Common myeloid progenitor, CD34-positive (primary cell): ENCODE data around the gene ZNHIT1.

Source experiments
- CTCF ChIA-PET: fragments of 350-600 bp; sonication (Branson Sonifier 250); formaldehyde crosslinking; loops from one replicate; lab custom pipeline; 2021; ENCODE audit warnings: antibody characterized with exemption; lab: Charles Lee
- POLR2A ChIA-PET: fragments of 350-600 bp; sonication (Branson Sonifier 250); formaldehyde crosslinking; loops from one replicate; lab custom pipeline; 2021; ENCODE audit warnings: antibody characterized with exemption; lab: Charles Lee
- DNase-seq, 3 donors: peaks; one replicate each; pipeline versions ENCODE4 v3.0.0 to v3.0.0-alpha.2; 2013
- H3K27ac ChIP-seq, 2 experiments: 1 replicate in 1 of 2; 2 replicates in 1 of 2; pipeline ENCODE4 v1.7.0; 2013; ENCODE audit warnings: inconsistent platforms in 2 of 2, low read length in 2 of 2, mild to moderate bottlenecking in 2 of 2, low read depth in 1 of 2, moderate library complexity in 1 of 2; ENCODE audit not compliant: severe bottlenecking in 2 of 2, insufficient read depth in 1 of 2, poor library complexity in 1 of 2
- H3K27me3 ChIP-seq, 5 experiments: replicated peaks in 2 of 5; 1 replicate in 3 of 5; 2 replicates in 2 of 5; pipeline versions ENCODE4 v1.6.1 to v1.7.0; 2013; ENCODE audit warnings: low read length in 4 of 5, mild to moderate bottlenecking in 2 of 5, moderate library complexity in 2 of 5, inconsistent platforms in 1 of 5; ENCODE audit not compliant: insufficient read depth in 5 of 5, control insufficient read depth in 4 of 5
- H3K36me3 ChIP-seq, 4 experiments: 1 replicate in 2 of 4; 2 replicates in 2 of 4; pipeline versions ENCODE4 v1.6.1 to v1.7.0; 2013; ENCODE audit warnings: low read length in 3 of 4, control low read depth in 1 of 4, mild to moderate bottlenecking in 1 of 4; ENCODE audit not compliant: control insufficient read depth in 4 of 4, insufficient read depth in 4 of 4
- H3K4me1 ChIP-seq, 4 experiments: 1 replicate in 3 of 4; 2 replicates in 1 of 4; pipeline versions ENCODE4 v1.6.1 to v1.7.1; 2013; ENCODE audit warnings: low read length in 3 of 4, mild to moderate bottlenecking in 3 of 4, control low read depth in 1 of 4, inconsistent platforms in 1 of 4, moderate library complexity in 1 of 4; ENCODE audit not compliant: control insufficient read depth in 4 of 4, insufficient read depth in 4 of 4; ENCODE audit errors: control extremely low read depth in 1 of 4
- H3K4me3 ChIP-seq, 7 experiments: 1 replicate in 4 of 7; 2 replicates in 3 of 7; pipeline versions ENCODE4 v1.5.1 to v1.7.0; 2013; ENCODE audit warnings: mild to moderate bottlenecking in 7 of 7, low read length in 6 of 7, moderate library complexity in 6 of 7, inconsistent platforms in 2 of 7, low read depth in 2 of 7, control low read depth in 1 of 7; ENCODE audit not compliant: insufficient read depth in 4 of 7, control insufficient read depth in 1 of 7; ENCODE audit errors: extremely low read depth in 1 of 7
- H3K9me3 ChIP-seq, 5 experiments: 1 replicate in 4 of 5; 2 replicates in 1 of 5; pipeline versions ENCODE4 v1.6.1 to v1.7.1; 2013; ENCODE audit warnings: low read length in 4 of 5, mild to moderate bottlenecking in 2 of 5, inconsistent platforms in 1 of 5, low read depth in 1 of 5, moderate library complexity in 1 of 5; ENCODE audit not compliant: control insufficient read depth in 4 of 5, insufficient read depth in 2 of 5; ENCODE audit errors: control extremely low read depth in 1 of 5
- WGBS: methylation state at CpG from one replicate; pipeline ENCODE4 v1.1.5; 2013; ENCODE audit not compliant: insufficient coverage; 5-methylcytosine and 5-hydroxymethylcytosine counted together

ZNHIT1 gene

DNA sequence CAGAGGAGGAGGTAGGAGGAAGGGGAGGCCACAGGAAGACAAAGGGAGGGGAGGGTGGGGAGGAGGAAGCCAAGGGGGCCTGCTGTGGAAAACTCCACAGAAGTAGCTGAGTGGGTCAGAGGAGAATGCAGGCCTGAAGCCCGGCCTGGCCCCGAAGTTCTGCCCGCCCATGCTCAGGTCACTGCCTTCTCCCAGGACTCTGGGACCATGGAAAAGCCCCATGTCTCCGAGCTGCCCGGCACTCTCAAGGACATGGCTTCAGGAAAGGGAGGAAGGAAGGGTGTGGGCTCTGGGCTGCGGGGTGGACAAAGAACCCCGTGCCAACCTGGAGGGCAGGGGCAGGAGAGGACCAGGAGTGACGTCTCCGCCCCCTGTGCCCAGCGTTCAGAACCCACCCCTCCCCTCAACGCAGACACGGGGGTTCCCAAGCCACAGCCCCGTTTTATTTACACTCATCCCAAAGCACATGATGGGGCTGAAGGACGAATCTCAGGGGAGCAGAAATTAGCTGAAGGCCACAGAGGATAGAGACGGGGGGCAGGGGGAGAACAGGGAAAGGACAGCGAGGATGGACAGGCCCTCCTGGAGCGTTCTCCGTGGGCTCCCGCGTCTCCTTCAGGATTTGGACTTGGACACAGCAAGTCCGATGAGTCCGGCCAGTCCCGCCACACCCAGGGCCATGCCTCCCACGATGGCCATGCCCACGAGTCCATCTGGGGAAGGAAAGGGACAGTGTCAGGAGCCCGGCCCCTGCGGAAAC lies 21.4 kb downstream of the ZNHIT1 start:
- 46% methylated on average over 18 of the region's 27 CpGs for WGBS
- no peak for DNase-seq
- ChIA-PET POLR2A (interaction anchor here (0.7 kb wide), 1 partner anchor 20 kb away, joined by 3 read pairs; no protein-coding TSS in a partner anchor), CTCF (interaction anchor here (1.0 to 4.0 kb wide), 3 partner anchors 9 to 51 kb away, joined by 3 to 24 read pairs (median 5); partner anchors contain the start of genes PLOD3 and ZNHIT1)
- Histone ChIP-seq H3K9me3 (no peaks in the 10 kb centered on the region), H3K4me1 (peaks cover 2 to 86% (median 84%) of the 10 kb centered on the region in 4 experiments), H3K27me3 (no peaks in the 10 kb centered on the region), H3K36me3 (peaks cover 0 to 30% (median 5%) of the 10 kb centered on the region in 4 experiments), H3K27ac (peak overlapping the region; percentile 54 to 72), H3K4me3 (peak overlapping the region in 5 of 7 experiments; percentile 15 to 80 (median 77))

DNA sequence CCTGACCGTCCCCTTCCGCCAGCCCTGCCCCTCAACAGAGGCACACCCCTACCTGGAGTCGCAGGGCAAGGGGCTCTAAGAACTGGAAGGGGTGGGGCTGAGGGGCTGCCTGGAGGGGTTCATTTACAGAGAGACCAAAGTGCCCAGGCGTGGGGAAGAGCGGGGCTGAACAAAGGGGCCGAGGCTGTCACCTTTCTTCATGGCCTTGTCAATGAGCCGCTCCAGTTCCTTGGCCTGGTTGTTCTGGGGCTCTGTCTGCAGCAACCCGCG lies 21.9 kb downstream of the ZNHIT1 start:
- WGBS = 96% methylated on average over 4 of the region's 9 CpGs
- Histone ChIP-seq H3K27ac (peak overlapping the region in 1 of 2 experiments; percentile 72), H3K4me3 (peak overlapping the region in 1 of 7 experiments; percentile 18), H3K27me3 (no peaks in the 10 kb centered on the region), H3K36me3 (peaks cover 0 to 26% (median 5%) of the 10 kb centered on the region in 4 experiments), H3K4me1 (peaks cover 2 to 88% (median 84%) of the 10 kb centered on the region in 4 experiments), H3K9me3 (no peaks in the 10 kb centered on the region)
- DNase-seq = no peak
- ChIA-PET CTCF (no interaction called here), POLR2A (no interaction called here)

DNA sequence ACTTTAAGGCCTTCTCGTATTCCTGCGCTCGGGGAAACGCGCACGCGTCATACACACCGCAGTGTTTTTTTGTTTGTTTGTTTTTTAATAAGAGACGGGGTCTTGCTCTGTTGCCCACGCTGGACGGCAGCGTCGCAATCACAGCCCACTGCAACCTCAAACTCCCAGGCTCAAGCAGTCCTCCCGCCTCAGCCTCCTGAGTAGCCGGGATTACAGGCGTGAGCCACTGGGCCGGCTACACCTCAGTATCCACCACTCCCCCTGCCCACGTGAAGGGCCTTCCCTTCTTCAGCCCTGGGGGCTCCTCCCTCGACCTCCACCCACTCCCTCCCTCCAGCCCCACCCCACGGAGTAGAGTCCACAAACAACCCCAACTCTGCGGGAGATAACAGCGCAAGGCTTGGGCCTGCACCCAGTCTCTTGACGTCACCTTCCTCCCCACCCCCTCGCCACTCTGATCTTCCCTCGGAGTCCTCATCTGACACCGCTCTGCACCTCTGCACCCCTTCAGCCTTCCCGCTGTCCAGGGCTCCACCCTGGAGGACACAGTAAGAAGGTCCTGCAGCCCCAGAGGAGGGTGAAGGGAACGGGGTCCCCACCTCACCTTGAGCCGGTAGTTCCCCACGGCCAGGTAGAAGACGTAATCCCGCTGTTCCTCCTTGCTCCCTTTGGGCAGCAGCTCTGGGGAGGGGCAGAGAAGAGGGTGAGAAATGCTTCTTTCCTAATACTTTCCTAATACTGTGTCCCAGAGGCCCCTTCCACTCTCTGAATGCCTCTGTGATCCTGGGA lies 22.5 kb downstream of the ZNHIT1 start:
- peak overlapping the region in 3 of 7 experiments; percentile 18 to 38 (median 26) for H3K4me3 ChIP-seq
- ChIA-PET POLR2A (no interaction called here), CTCF (interaction anchor here (0.8 to 1.0 kb wide), 2 partner anchors 23 to 42 kb away, joined by 3 to 5 read pairs; partner anchors contain the start of genes PLOD3 and ZNHIT1)
- H3K27me3 ChIP-seq = no peaks in the 10 kb centered on the region
- 88% methylated on average over 20 of the region's 32 CpGs for WGBS
- H3K27ac ChIP-seq = peak overlapping the region in 1 of 2 experiments; percentile 70
- no peak for DNase-seq
- no peaks in the 10 kb centered on the region for H3K9me3 ChIP-seq
- H3K4me1 ChIP-seq = peaks cover 2 to 88% (median 82%) of the 10 kb centered on the region in 4 experiments
- peaks cover 0 to 22% (median 5%) of the 10 kb centered on the region in 4 experiments for H3K36me3 ChIP-seq

DNA sequence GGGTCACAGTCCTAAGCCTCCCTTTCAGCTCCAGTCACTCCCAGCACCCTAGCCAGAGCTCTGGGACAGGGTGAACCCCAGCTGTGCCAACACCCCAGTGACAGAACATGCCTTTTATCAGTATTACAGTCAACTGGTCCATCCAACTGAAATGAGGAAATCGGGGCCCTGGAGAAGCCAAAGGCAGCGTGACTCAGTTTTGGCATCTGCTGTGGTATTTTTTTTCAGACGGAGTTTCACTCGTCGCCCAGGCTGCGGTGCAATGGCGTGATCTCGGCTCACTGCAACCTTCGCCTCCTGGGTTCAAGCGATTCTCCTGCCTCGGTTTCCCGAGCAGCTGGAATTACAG lies 23.0 kb downstream of the ZNHIT1 start:
- DNase-seq = peak in 2 of 3 donors; percentile 56 to 67
- 55% methylated on average over 12 of the region's 12 CpGs for WGBS
- CTCF ChIA-PET = interaction anchor here (0.8 to 1.0 kb wide), 2 partner anchors 23 to 42 kb away, joined by 3 to 5 read pairs; partner anchors contain the start of genes PLOD3 and ZNHIT1

DNA sequence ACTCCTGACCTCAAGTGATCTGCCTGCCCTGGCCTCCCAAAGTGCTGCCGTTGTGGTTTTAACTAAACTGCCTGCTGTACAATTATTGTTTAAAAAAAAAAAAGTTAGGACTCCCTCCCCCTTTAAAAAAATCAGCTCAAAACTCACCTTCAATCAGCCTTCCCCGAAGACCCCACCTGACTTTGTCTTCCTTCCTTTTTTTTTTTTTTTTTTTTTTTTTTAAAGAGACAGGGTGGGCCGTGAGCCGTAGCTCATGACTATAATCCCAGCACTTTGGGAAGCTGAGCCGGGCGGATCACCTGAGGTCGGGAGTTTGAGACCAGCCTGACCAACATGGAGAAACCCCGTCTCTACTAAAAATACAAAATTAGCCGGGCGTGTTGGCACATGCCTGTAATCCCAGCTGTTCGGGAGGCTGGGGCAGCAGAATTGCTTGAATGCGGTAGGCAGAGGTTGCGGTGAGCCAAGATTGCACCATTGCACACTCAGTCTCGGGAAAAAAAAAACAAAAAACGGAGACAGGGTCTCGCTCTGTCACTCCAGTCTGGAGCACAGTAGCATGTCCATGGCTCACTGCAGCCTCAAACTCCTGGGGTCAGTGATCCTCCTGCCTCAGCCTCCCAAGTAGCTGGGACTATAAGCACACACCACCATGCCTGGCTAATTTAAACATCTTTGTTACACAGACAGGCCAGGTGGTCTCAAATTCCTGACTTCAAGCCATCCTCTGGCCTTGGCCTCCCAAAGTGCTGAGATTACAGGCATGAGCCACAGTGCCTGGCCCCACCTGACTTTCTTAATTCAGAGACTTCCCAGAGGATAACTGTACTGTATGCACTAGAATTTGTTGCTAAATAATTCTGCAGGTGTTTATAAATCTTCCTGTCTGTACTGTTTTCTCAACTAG lies 23.7 kb downstream of the ZNHIT1 start:
- Histone ChIP-seq H3K4me3 (peak overlapping the region in 3 of 7 experiments; percentile 38 to 43 (median 41)), H3K27ac (peak overlapping the region in 1 of 2 experiments; percentile 29), H3K4me1 (peaks cover 2 to 80% (median 74%) of the 10 kb centered on the region in 4 experiments), H3K9me3 (no peaks in the 10 kb centered on the region), H3K27me3 (no peaks in the 10 kb centered on the region), H3K36me3 (peaks cover 0 to 28% (median 5%) of the 10 kb centered on the region in 4 experiments)
- CTCF ChIA-PET = interaction anchor here (0.6 to 4.7 kb wide), 5 partner anchors 17 to 108 kb away, joined by 3 to 57 read pairs (median 3); partner anchors contain the start of genes PLOD3 and ZNHIT1
- POLR2A ChIA-PET = interaction anchor here (0.6 kb wide), 1 partner anchor 64 kb away, joined by 3 read pairs; no protein-coding TSS in a partner anchor
- peak; percentile 32 to 81 (median 78) for DNase-seq
- WGBS = 66% methylated on average over 7 of the region's 16 CpGs

More for the DNA sequence above, 23.0 kb downstream of the ZNHIT1 start:
- no peaks in the 10 kb centered on the region for H3K9me3 ChIP-seq
- POLR2A ChIA-PET = no interaction called here
- no peaks in the 10 kb centered on the region for H3K27me3 ChIP-seq
- H3K27ac ChIP-seq = peak overlapping the region in 1 of 2 experiments; percentile 70
- peak overlapping the region in 3 of 7 experiments; percentile 9 to 38 (median 26) for H3K4me3 ChIP-seq
- H3K4me1 ChIP-seq = peaks cover 2 to 87% (median 79%) of the 10 kb centered on the region in 4 experiments
- peaks cover 0 to 26% (median 5%) of the 10 kb centered on the region in 4 experiments for H3K36me3 ChIP-seq
